Measurements from ENCODE around the gene SMARCB1.
A peak's percentile ranks its signal among the peaks of the same experiment; 100 is the strongest.
"Not testable (repeated sequence)": the region's sequence is repeated elsewhere in the genome, so short reads cannot be mapped to it uniquely, and the experiment has no call there.

The SMARCB1 gene

GRCh38 chr22:23859201-23859600, 72.4 kb downstream of the SMARCB1 start:
- TF ChIP-seq ZNF70 (CRISPR knock-in tag; IDR thresholded peaks at IDR 0.05): no peak
- TF ChIP-seq ZNF8 (CRISPR knock-in tag; IDR thresholded peaks at IDR 0.05): no peak
- TF ChIP-seq, protein P1, sequence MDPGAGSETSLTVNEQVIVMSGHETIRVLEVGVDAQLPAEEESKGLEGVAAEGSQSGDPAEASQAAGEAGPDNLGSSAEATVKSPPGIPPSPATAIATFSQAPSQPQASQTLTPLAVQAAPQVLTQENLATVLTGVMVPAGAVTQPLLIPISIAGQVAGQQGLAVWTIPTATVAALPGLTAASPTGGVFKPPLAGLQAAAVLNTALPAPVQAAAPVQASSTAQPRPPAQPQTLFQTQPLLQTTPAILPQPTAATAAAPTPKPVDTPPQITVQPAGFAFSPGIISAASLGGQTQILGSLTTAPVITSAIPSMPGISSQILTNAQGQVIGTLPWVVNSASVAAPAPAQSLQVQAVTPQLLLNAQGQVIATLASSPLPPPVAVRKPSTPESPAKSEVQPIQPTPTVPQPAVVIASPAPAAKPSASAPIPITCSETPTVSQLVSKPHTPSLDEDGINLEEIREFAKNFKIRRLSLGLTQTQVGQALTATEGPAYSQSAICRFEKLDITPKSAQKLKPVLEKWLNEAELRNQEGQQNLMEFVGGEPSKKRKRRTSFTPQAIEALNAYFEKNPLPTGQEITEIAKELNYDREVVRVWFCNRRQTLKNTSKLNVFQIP (CRISPR knock-in tag; IDR thresholded peaks at IDR 0.05; ENCODE audit: borderline replicate concordance, low read depth): no peak
- no peak for TF ChIP-seq PPARA (CRISPR knock-in tag; IDR thresholded peaks at IDR 0.05; ENCODE audit: borderline replicate concordance)
- no peak for TF ChIP-seq CSRNP3 (CRISPR knock-in tag; IDR thresholded peaks at IDR 0.05)
- TF ChIP-seq BACH2 (CRISPR knock-in tag; IDR thresholded peaks at IDR 0.05; ENCODE audit: borderline replicate concordance): no peak
- TF ChIP-seq ZFP3 (CRISPR knock-in tag; IDR thresholded peaks at IDR 0.05): no peak
- TF ChIP-seq SNAI2 (CRISPR knock-in tag; IDR thresholded peaks at IDR 0.05): no peak
- TF ChIP-seq TCF4 (CRISPR knock-in tag; IDR thresholded peaks at IDR 0.05; ENCODE audit: borderline replicate concordance): no peak
- TF ChIP-seq OSR1 (CRISPR knock-in tag; IDR thresholded peaks at IDR 0.05): no peak
- no peak for TF ChIP-seq ISL1 (CRISPR knock-in tag; IDR thresholded peaks at IDR 0.05)
- TF ChIP-seq, protein P2, sequence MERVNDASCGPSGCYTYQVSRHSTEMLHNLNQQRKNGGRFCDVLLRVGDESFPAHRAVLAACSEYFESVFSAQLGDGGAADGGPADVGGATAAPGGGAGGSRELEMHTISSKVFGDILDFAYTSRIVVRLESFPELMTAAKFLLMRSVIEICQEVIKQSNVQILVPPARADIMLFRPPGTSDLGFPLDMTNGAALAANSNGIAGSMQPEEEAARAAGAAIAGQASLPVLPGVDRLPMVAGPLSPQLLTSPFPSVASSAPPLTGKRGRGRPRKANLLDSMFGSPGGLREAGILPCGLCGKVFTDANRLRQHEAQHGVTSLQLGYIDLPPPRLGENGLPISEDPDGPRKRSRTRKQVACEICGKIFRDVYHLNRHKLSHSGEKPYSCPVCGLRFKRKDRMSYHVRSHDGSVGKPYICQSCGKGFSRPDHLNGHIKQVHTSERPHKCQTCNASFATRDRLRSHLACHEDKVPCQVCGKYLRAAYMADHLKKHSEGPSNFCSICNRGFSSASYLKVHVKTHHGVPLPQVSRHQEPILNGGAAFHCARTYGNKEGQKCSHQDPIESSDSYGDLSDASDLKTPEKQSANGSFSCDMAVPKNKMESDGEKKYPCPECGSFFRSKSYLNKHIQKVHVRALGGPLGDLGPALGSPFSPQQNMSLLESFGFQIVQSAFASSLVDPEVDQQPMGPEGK (CRISPR knock-in tag; IDR thresholded peaks at IDR 0.05; ENCODE audit: borderline replicate concordance): no peak
- ATAC-seq: no peak

DNA sequence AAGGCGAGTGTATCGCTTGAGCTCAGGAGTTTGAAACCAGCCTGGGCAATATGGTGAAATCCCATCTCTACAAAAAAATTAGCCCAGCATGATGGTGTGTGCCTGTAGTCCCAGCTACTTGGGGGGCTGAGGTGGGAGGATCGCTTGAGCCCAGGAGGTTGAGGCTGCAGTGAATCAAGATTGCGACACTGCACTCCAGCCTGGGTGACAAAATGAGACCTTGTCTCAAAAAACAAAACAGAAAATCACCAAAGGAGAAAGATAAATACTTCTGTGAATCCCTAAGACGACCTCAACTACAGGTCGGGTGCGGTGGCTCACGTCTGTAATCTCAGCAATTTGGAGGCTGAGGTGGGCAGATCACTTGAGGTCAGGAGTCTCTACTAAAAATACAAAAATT, 73.4 kb downstream of the SMARCB1 start:
- not testable (repeated sequence) for ATAC-seq

DNA sequence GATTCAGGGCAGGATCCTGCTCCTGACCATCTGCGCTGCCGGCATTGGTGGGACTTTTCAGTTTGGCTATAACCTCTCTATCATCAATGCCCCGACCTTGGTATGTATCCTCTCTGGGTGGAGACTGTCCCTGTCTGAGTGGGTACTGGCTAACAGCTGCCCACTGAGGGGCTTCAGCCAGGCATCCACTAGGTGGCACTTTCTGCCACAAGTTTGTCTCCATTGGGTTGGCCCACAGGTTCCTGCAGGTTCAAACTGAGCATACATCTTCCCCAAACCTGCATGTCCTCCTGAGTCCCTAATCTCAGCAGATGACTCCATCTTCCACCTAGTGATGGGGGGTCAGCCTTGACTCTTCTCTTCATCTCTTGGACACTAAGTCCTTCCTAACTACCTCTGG, 75.3 kb downstream of the SMARCB1 start:
- no peak for TF ChIP-seq ZNF8 (CRISPR knock-in tag; IDR thresholded peaks at IDR 0.05)
- no peak for TF ChIP-seq ZFP30 (CRISPR knock-in tag; IDR thresholded peaks at IDR 0.05)
- TF ChIP-seq, protein P1 (CRISPR knock-in tag; IDR thresholded peaks at IDR 0.05; ENCODE audit: borderline replicate concordance, low read depth): no peak
- TF ChIP-seq CSRNP3 (CRISPR knock-in tag; IDR thresholded peaks at IDR 0.05): no peak
- TF ChIP-seq ZFP3 (CRISPR knock-in tag; IDR thresholded peaks at IDR 0.05): no peak
- no peak for TF ChIP-seq TOX (CRISPR knock-in tag; IDR thresholded peaks at IDR 0.05; ENCODE audit: borderline replicate concordance)
- no peak for TF ChIP-seq ISL1 (CRISPR knock-in tag; IDR thresholded peaks at IDR 0.05)
- no peak for TF ChIP-seq TCF4 (CRISPR knock-in tag; IDR thresholded peaks at IDR 0.05; ENCODE audit: borderline replicate concordance)
- no peak for TF ChIP-seq ZNF70 (CRISPR knock-in tag; IDR thresholded peaks at IDR 0.05)
- TF ChIP-seq, protein P2 (CRISPR knock-in tag; IDR thresholded peaks at IDR 0.05; ENCODE audit: borderline replicate concordance): no peak
- TF ChIP-seq BACH2 (CRISPR knock-in tag; IDR thresholded peaks at IDR 0.05; ENCODE audit: borderline replicate concordance): no peak
- TF ChIP-seq RARB (CRISPR knock-in tag; IDR thresholded peaks at IDR 0.05): no peak
- TF ChIP-seq ZC3H10 (CRISPR knock-in tag; IDR thresholded peaks at IDR 0.05): no peak
- TF ChIP-seq PPARA (CRISPR knock-in tag; IDR thresholded peaks at IDR 0.05; ENCODE audit: borderline replicate concordance): no peak
- TF ChIP-seq CSDC2 (CRISPR knock-in tag; IDR thresholded peaks at IDR 0.05): no peak
- TF ChIP-seq ESRRG (CRISPR knock-in tag; IDR thresholded peaks at IDR 0.05): no peak
- TF ChIP-seq GLIS3 (CRISPR knock-in tag; IDR thresholded peaks at IDR 0.05): no peak
- TF ChIP-seq OSR1 (CRISPR knock-in tag; IDR thresholded peaks at IDR 0.05): no peak
- no peak for TF ChIP-seq ZNF565 (CRISPR knock-in tag; conservative IDR thresholded peaks at IDR 0.05; ENCODE audit: low read depth)
- TF ChIP-seq, protein P3, sequence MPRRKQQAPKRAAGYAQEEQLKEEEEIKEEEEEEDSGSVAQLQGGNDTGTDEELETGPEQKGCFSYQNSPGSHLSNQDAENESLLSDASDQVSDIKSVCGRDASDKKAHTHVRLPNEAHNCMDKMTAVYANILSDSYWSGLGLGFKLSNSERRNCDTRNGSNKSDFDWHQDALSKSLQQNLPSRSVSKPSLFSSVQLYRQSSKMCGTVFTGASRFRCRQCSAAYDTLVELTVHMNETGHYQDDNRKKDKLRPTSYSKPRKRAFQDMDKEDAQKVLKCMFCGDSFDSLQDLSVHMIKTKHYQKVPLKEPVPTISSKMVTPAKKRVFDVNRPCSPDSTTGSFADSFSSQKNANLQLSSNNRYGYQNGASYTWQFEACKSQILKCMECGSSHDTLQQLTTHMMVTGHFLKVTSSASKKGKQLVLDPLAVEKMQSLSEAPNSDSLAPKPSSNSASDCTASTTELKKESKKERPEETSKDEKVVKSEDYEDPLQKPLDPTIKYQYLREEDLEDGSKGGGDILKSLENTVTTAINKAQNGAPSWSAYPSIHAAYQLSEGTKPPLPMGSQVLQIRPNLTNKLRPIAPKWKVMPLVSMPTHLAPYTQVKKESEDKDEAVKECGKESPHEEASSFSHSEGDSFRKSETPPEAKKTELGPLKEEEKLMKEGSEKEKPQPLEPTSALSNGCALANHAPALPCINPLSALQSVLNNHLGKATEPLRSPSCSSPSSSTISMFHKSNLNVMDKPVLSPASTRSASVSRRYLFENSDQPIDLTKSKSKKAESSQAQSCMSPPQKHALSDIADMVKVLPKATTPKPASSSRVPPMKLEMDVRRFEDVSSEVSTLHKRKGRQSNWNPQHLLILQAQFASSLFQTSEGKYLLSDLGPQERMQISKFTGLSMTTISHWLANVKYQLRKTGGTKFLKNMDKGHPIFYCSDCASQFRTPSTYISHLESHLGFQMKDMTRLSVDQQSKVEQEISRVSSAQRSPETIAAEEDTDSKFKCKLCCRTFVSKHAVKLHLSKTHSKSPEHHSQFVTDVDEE (CRISPR knock-in tag; IDR thresholded peaks at IDR 0.05): no peak
- peak; percentile 40 for ATAC-seq

- ATAC-seq: not testable (repeated sequence)
Measured at GRCh38 chr22:23864499-23865154, 77.9 kb downstream of the SMARCB1 start.
